HG03439 (cell line): Measurements from ENCODE around the gene ERVFRD-1.

Experiments used
- ATAC-seq: cut with Tn5 transposase; IDR thresholded peaks from one replicate; pipeline ENCODE4 v1.9.1; 2021; ENCODE audit warnings: mild to moderate bottlenecking, moderate library complexity; ENCODE audit not compliant: unreplicated experiment

Gene ERVFRD-1, protein sequence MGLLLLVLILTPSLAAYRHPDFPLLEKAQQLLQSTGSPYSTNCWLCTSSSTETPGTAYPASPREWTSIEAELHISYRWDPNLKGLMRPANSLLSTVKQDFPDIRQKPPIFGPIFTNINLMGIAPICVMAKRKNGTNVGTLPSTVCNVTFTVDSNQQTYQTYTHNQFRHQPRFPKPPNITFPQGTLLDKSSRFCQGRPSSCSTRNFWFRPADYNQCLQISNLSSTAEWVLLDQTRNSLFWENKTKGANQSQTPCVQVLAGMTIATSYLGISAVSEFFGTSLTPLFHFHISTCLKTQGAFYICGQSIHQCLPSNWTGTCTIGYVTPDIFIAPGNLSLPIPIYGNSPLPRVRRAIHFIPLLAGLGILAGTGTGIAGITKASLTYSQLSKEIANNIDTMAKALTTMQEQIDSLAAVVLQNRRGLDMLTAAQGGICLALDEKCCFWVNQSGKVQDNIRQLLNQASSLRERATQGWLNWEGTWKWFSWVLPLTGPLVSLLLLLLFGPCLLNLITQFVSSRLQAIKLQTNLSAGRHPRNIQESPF

DNA sequence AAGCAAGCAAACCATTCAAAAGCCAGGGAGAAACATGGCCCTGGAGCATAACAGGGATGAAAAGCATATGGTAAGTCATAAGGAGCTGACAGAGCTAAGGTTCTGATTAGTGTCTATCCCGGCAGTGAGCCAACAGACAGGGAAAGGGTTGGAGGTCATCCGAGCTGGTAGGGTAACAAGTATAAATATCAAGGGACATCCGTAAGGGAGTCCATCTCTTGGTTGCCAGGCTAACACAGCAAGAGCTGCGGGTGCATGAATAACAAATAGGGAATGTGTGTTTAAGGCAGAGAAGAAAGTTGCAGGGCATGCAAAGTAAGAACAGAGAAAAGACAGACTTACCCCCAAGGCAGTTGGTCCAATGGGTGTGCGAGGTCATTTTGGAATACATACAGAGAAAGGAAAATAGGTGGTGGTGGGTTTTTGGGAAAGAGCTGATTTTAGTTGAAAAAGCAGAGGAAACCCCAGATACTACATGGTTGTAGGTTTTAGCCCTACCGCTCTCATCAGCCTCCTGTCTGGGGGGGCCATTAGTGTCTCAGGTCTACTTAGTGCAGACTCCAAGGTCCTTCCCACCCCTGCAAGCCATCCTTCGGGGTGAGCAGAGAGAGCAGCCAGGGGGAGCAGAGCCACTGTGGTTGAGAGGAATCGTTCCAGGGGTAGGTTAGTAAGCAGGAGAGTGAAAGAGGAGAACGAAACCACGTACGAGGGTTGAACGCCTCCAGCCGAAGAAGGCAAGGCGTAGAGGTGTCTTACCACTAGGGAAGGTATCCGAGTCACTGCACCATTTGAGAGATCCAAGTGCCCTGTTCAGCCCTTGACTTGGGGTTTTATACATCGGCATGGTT is at the start of gene ERVFRD-1:
ERVFRD-1 (minus strand) TSS at position 805 of the 848 bp plus-strand sequence. CDS start 6,415 bp downstream, outside the sequence.
- ATAC-seq = no peak

DNA sequence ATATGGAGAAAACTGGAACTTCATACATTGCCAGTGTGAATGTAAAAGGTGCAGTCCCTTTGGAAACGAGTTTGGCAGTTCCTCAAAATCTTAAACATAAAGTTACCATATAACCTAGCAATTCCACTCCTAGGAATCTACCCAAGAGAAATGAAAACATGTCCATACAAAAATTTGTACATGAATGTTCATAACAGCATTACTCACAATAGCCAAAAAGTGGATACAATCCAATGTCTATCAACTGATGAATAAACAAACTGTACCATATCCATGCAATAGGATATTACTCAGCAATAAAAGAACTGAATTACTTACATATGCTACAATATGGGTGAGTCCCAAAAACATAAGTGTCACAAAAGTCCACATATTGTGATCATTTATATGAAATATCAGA is 48.7 kb upstream of the ERVFRD-1 start:
- ATAC-seq = no peak

DNA sequence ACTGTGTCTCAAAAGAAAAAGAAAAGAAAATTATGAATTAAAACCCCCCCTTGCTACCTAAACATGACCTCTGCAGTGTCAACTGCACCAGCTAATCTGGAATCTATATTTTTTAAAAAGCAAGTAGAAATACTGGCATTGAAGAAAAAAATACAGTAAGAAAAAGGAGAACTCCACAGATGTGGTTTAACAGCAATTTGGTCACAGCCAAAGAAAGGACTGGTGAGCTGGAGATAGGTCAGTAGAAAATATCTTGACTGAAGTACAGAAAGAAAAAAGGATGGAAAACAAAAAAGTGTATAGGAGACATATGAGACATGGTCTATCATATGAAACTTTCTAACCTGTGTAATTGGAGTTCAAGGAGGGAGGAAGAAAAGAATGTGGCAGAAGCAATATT is 44.1 kb upstream of the ERVFRD-1 start:
- ATAC-seq = no peak

DNA sequence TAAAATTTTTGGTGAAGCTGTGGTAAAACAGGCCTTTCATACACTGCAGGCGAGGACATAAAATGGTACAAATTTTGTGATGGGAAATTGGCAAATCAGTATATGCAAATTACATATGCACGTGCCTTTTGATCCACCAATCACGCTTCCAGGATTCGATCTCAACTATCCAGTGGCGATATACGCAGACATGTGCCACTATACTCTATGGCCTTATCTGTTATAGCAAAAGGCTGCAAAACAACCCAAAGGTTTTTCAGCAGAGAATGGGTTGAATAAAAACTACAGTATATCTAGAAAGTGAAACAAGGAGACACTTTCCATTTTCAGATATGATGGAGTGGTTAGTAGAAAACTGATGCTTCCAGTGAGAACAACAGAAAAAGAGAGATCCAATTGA is 41.9 kb upstream of the ERVFRD-1 start:
- no peak for ATAC-seq

DNA sequence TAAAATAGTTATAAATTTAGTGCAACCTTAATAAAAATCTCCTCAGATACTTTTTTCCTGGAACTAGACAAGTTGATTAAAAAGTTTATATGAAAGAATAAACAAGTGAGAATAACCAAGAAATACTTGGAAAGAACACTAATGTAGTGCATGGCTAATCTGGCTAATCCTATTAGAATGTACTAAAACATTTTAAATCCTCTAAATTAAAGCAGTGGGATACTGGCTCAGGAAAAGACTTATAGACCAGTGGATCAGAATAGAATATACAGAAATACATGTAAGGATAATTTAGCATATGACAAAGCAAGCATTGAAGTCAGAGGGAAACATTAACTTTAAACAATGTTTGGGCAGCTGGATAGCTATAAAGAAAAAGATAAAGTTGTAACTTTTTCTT is 41.1 kb upstream of the ERVFRD-1 start:
- no peak for ATAC-seq

DNA sequence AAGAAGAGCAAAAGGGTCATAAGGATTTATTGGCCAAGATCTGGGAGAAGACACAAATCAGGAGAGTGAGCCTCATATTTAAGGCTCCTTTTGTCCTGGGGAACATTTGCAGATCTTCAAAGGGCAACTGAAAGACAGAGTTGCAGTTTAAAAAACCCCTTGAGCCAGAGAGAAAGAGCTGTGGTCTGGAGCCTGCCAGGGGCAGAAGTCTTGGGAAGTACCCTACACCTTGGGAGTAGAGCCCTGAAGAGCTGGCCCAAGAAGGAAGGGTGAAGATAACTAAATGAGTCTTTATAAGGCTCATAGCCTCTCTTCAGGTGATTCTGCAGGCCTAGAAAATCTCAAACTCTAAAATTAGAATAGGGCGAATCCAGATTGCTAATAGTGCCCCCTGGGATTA is 40.0 kb upstream of the ERVFRD-1 start:
- ATAC-seq = no peak

DNA sequence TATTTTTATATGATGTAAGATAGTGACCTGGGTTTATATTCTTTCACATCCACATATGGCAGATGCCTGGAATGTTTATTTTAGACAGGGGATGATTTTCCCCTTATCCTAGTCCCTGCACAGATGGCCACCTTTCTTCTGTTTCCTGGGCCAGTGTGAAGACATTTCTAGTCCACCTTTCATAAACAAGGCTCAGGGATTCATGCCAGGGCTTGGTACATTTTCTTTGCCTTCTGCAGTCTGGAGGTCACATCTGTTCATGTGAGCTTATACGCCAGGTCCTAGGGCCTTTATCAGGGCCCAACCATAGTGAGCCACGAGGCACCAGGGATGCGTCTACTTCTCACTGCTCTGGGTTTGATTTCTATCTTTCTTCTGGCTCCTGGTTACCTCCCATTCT is 38.0 kb upstream of the ERVFRD-1 start:
- ATAC-seq = no peak

DNA sequence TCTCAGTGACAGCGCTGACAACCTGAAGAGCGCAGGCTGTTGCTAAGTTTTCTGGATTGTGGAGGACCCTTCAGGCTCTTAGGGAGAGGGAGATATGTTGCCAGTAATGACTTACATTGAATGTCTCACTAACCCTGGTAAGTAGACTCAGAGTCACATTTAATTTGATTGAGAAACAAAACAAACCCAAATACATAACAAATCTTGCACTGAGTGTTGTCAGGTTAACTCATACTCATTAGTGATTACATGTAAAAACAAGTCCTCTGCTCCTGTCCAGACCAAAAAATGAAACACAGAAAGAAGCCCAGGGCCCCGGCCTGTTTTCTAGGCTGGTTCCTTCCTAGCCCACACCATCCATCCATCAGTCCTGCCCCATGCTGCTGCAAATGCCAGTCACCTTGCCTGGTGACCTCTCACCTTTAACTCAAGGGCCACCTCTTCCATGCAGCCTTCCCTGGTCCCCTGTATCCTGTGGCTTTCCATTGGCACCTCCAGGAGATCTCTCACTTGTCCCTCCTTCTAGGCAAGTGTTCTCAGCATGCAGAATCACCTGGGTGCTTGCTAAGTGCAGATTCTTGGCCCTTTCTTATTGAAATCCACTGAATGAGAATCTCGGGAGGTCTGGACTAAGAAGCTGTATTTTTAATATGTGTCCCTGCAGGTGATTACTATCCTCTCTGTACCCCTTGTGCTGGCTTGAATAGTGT is 34.7 kb upstream of the ERVFRD-1 start:
- ATAC-seq = no peak

DNA sequence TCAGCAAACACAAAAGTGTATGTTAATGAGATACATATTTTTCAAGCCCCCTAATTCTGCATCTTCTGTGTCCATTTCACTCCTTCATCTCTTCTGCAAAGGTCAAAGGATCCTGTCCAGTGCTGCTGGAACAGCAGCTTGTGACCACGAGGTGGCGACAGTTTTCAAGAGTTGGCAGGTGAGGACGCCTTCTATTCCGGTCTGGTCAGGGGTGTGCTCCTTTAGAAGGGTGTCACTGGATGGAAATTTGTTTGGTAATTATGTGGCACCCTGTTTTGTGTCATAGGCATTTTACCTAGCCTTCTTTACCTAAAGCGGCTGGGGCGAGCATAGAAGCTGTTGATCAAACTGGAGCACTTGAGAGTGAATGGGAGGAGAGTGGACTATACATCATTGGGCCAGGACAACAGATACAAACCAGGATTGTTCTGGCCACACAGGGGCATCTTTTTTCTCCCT is 32.9 kb upstream of the ERVFRD-1 start:
- no peak for ATAC-seq

DNA sequence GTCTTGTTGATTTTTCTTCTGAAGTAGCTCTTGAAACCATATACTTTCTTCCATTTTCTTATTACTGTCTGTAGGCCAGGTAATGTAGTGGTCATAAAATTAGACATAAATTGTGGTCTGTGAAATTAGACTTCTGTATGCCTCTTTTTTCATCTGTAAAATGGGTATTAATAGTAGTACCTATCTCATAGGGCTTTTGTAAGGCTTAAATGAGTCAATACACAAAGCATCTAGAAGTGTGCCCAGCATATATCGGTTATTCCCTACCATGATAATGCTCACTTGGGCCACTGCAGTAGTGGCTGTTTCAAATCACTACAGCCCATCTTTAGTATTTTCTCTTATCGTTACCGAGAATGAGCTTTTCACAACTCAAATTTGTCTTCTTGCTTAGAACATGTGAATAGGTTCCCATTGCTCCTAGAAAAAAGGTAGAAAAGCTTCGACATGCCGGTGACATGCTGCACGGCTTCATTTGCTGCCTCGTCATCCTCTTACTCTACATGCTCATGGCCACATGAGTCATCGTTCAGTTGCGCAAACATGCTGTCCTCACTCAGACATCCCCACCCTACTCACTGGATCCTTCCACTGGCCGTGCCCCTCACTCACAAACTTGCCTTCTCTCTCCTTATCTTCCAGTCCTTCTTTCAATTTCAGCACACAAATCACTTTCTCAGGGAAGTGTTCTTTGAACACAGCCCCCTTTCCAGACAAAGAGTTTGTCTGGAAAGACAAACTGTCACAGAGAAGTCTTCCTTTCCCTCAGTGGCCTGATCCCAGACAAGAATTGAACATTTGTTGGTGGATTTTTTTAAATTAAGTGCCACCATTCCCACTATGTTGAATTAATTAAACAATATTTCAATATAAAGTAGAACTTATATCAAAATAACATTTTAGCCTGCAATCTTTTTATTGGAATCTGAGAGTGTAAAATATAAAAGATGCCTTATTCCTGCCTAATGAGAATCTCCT is 32.2 kb upstream of the ERVFRD-1 start:
- no peak for ATAC-seq

DNA sequence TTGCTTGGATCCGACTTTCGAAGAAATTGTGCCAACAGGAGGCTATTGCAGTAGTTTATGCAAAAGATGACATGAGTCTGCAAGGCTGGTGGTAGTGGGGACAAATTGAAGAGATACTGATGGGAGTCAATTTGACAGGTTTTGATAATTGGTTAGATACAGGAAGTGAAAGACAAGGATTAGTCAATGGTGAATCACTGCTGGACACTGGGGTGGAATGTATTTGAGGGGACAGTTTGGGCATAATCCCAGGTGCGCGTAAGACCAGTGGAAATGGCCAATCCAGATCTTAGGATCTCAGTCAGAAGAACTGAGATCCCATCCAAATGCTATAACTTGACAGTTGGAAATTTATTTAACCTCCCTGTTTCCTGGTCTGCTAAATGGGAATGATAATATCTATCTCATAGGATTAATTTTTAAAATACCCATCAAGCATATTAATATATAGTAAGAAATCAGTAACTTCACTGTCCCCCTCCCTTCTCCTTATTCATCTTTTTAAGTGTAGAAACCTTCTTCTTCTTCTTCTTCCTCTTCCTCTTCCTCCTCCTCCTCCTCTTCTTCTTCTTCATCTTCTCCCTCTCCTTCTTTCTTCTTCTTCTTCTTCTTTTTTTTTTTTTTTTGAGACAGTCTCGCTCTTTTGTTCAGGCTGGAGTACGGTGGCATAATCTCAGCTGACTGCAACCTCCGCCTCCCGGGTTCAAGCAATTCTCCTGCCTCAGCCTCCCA is 30.9 kb upstream of the ERVFRD-1 start:
- no peak for ATAC-seq

DNA sequence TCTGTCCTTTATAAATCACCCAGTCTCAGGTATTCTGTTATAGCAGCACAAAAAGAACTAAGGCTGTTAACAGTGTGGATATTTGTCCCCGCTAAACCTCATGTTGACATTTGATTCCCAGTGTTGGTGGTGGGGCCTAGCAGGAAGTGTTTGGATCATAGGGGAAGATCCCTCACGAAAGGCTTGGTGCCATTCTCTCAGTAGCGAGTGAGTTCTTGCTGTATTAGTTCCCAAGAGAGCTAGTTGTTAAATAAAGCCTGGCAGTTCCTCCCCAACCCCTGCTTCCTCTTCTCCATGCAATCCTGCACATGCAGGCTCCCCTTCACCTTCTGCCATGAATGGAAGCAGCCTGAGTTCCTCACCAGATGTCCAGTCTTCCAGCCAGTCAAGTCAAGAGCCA is 29.8 kb upstream of the ERVFRD-1 start:
- ATAC-seq = no peak

DNA sequence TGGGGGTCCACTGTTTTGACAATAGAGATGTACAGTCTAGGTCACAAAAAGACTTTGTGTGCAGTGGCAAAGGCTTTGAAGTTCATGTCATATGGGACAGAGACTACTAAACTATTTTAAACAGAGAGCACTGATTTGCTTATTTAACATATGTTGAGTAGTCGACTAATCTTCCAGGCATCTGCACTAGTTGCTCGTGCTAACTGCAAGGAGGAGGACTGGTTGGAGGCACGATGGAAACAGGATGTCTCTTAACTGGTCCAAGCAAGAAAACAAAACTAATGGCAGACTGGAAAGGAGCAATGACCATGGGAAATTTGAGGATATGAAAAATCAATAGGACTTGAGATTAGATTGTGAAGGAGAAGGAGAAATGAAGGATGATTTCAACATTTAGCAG is 28.5 kb upstream of the ERVFRD-1 start:
- no peak for ATAC-seq

DNA sequence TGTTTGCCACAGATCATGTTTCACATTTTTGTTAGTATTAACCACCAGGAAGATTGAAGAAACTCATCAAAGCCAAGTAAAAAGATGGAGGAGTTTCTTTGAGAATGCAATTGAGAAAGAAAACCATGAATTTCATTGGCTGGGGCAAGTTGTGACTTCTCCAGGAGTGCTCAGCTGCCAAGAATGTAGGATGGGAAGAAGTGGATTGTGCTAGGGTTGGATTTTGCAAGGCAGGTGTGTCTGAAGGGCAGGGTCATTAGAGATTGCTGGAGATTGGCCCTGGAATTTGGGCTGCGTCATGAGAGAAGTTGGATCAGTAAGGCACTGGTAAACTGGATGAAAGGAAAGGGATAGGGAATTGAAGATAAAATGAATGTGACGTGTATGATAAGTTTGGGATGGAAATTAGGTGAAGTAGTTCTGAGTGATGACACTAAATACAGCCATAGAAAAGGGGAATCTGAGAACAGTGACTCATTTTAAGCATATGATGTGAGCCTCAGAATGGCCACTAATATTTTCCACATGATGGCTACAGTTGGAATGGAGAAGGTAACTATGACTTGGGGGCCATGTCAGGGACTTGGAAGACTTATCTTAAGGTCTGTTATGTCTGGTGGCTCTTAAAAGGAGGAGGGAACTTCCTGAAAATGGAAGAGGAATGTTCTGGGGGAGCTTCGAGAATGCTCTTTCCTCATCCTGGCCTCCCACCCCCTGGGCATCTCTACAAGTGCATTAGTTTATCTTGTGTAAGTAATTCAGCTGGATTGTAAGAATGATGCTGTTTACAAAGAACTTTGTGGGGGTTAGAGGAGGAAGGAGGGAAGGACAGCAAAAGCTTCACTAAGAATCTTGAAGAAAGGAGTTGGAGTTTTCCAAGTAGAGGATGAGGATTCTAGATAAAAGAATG is 27.8 kb upstream of the ERVFRD-1 start:
- no peak for ATAC-seq

DNA sequence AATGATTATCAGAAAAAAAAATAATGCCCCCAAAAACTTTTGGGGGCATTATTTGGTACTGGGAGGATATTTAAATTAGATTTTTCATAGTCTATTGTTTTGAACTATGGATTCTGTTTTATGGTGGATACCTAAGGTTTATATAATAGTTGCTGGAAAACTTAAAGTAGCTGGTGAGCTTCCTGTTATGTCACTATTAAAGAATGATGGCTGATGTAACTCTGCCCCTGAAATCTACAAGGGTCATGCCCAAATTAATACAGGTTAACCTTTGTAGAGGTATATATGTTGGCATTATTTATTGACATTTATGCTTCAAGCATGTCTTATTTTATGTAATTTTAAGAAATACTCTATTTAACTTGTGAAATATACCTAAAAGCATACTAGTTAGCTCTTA is 25.3 kb upstream of the ERVFRD-1 start:
- no peak for ATAC-seq

DNA sequence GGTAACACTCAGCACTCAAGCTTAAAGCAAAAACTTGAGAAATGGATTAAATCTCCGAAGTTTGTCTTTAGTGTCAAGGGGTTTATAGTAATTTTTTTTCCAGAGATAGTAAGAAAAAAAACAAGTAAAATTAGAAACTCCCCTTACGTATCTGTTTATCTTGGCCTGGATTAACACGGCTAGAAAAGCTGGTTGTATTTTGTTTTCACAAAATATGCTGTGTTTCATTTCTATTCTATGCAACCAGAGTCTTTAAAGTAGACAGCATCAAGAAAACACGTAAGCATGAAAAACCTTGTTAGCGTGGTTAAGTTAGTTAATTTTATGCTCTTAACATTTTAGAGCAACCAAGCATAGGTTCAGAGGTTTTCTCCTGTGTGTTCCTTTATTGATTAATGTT is 21.8 kb upstream of the ERVFRD-1 start:
- ATAC-seq = no peak

DNA sequence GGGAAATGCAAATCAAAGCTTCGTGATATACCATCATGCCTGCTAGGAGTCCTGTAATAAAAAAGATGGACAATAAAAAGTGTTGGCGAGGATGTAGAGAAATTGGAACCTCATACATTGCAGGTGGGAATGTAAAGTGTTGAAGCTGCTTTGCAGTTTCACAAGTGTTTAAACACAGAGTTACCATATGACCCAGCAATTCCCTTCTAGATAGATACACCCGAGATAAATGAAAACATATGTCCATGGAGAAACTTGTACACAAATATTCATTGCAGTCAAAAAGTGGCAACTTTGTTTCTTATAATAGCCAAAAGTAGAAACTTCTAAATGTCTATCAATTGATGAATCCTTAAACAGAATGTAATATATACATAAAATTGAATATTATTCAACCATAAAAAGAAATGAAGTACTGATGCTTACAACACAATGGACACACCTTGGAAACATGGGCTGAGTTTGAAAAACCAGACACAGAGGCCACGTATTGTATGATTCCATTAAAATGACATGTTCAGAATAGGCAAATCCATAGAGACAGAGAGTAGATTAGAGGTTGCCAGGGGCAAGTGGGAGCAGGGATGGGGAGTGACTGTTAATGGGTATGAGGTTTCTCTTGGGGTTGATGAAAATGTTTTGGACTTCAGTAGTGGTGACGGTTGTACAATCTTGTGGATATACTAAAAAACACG is 20.8 kb upstream of the ERVFRD-1 start:
- ATAC-seq = no peak

DNA sequence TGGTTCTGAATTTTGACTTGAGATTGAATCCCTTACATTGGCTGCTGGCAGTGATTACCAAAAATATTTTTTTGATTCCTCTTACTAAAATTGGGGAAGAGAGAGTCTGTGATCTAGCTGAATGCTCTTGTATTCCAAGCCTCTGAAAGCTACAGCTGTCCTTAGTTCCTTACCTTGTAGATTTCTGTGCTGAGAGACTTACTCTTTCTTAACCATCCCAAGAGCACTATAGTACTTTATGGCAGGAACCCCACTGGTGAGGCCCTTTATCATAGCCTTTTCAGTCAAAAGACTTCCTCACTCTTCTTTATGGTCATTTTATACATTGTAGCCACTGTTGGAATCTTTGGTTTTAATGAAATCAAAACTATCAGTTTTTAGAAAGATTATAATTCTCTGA is 19.1 kb upstream of the ERVFRD-1 start:
- ATAC-seq = no peak
